Erythroblast (primary cell): ENCODE measurements around the gene PIK3CG.

Experiments used
- GATA1 ChIP-seq: IDR thresholded peaks from 2 replicates; pipeline ENCODE4 v1.6.1; 2011; ENCODE audit warnings: low read depth, mild to moderate bottlenecking, control low read depth, low read length, moderate library complexity
- POLR2A ChIP-seq: IDR thresholded peaks from 2 replicates; pipeline ENCODE4 v1.6.1; 2011; ENCODE audit warnings: mild to moderate bottlenecking, low read length

DNA sequence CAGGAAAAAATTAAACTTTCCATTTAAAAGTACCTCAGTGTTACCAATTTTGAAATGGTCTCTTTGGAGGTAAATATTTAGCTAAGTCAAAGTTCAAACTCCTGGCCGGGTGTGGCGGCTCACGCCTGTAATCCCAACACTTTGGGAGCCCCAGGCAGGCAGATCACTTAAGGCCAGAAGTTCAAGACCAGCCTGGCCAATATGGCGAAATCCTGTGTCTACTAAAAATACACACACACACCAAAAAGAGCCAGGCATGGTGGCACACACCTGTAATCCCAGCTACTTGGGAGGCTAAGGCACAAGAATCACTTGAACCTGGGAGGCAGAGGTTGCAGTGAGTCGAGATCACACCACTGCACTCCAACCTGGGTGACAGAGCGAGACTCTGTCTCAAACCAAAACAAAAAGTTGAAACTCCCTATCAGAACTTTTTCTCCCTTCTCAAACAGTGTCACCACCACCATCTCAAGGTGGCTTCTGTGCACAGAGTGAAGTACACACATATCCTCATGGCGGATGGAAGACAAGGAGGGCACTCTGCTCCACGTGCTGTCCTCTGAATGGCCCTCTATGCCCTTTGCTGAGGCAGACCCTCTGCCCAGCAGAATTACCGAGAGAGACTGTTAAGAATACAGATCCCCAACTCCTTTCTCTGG is 11.7 kb upstream of the PIK3CG start:
- no peak for TF ChIP-seq POLR2A
- no peak for TF ChIP-seq GATA1
